ENCODE measurements around the gene LRRC7.

- no peak for TF ChIP-seq CTCF (IDR thresholded peaks at IDR 0.05)
- no peak for TF ChIP-seq POLR2A (IDR thresholded peaks at IDR 0.05)
Observed at GRCh38 chr1:70117046-70117445, 549.3 kb downstream of the LRRC7 start.
